Neutrophil (primary cell): ENCODE measurements around the gene RDH5.

ENCODE experiments used
- H3K27ac ChIP-seq: fragments of 200-600 bp; sonication (generic); 2 replicates; pipeline ENCODE4 v1.5.1; 2016; ENCODE audit warnings: mild to moderate bottlenecking, moderate library complexity
- H3K27me3 ChIP-seq: fragments of 200-600 bp; sonication (generic); 2 replicates; pipeline ENCODE4 v1.6.0; 2016; ENCODE audit warnings: mild to moderate bottlenecking
- H3K36me3 ChIP-seq: fragments of 200-600 bp; sonication (generic); 2 replicates; pipeline ENCODE4 v1.5.1; 2017
- H3K4me1 ChIP-seq, 2 experiments: fragments of 200-600 bp in 1 of 2; sonication (generic) in 1 of 2; 1 replicate in 1 of 2; 2 replicates in 1 of 2; pipeline versions ENCODE4 v1.5.1 to v1.6.1; 2013 to 2016; ENCODE audit warnings: low read depth in 1 of 2, low read length in 1 of 2, mild to moderate bottlenecking in 1 of 2, moderate library complexity in 1 of 2; ENCODE audit not compliant: control insufficient read depth in 1 of 2, insufficient read depth in 1 of 2
- H3K4me3 ChIP-seq, 2 experiments: fragments of 200-600 bp in 1 of 2; sonication (generic) in 1 of 2; 1 replicate in 1 of 2; 2 replicates in 1 of 2; pipeline ENCODE4 v1.5.1; 2013 to 2016; ENCODE audit warnings: low read depth in 1 of 2, low read length in 1 of 2, mild to moderate bottlenecking in 1 of 2, moderate library complexity in 1 of 2
- H3K9me3 ChIP-seq: fragments of 200-600 bp; sonication (generic); 2 replicates; pipeline ENCODE4 v1.5.1; 2016
- CTCF ChIP-seq: fragments of 200-600 bp; sonication (generic); IDR thresholded peaks from 2 replicates; pipeline ENCODE4 v1.5.1; 2016; ENCODE audit warnings: antibody characterized with exemption

Gene RDH5

GRCh38 chr12:55729819-55730818 lies 9.9 kb downstream of the RDH5 start:
- TF ChIP-seq CTCF = no peak
- H3K36me3 ChIP-seq = peaks cover 22% of the 10 kb centered on the region
- peak overlapping the region; percentile 69 to 88 for H3K4me3 ChIP-seq
- H3K27ac ChIP-seq = peak overlapping the region; percentile 95
- H3K27me3 ChIP-seq = no peaks in the 10 kb centered on the region
- peaks cover 33 to 39% of the 10 kb centered on the region in 2 experiments for H3K4me1 ChIP-seq
- no peaks in the 10 kb centered on the region for H3K9me3 ChIP-seq

- no peaks in the 10 kb centered on the region for H3K9me3 ChIP-seq
- no peaks in the 10 kb centered on the region for H3K27me3 ChIP-seq
- no peak for TF ChIP-seq CTCF
- peaks cover under 1% of the 10 kb centered on the region for H3K36me3 ChIP-seq
- no peak overlapping the region for H3K4me3 ChIP-seq
- H3K27ac ChIP-seq = no peak overlapping the region
- peaks cover 22 to 23% of the 10 kb centered on the region in 2 experiments for H3K4me1 ChIP-seq
Observed at GRCh38 chr12:55732288-55732687, 12.1 kb downstream of the RDH5 start.

- Histone ChIP-seq H3K27ac (no peak overlapping the region), H3K9me3 (no peaks in the 10 kb centered on the region), H3K4me1 (peaks cover 16 to 19% of the 10 kb centered on the region in 2 experiments), H3K4me3 (no peak overlapping the region), H3K27me3 (no peaks in the 10 kb centered on the region), H3K36me3 (no peaks in the 10 kb centered on the region)
- no peak for TF ChIP-seq CTCF
Observed at GRCh38 chr12:55733021-55733555, 12.9 kb downstream of the RDH5 start.

- Histone ChIP-seq H3K36me3 (no peaks in the 10 kb centered on the region), H3K9me3 (no peaks in the 10 kb centered on the region), H3K27ac (no peak overlapping the region), H3K27me3 (no peaks in the 10 kb centered on the region), H3K4me3 (no peak overlapping the region), H3K4me1 (peaks cover 23 to 26% of the 10 kb centered on the region in 2 experiments)
- no peak for TF ChIP-seq CTCF
Observed at GRCh38 chr12:55733858-55734257, 13.7 kb downstream of the RDH5 start.

- no peaks in the 10 kb centered on the region for H3K36me3 ChIP-seq
- H3K9me3 ChIP-seq = no peaks in the 10 kb centered on the region
- H3K27ac ChIP-seq = no peak overlapping the region
- no peak overlapping the region for H3K4me3 ChIP-seq
- no peaks in the 10 kb centered on the region for H3K27me3 ChIP-seq
- H3K4me1 ChIP-seq = peaks cover 19 to 21% of the 10 kb centered on the region in 2 experiments
- TF ChIP-seq CTCF = no peak
Observed at GRCh38 chr12:55734595-55734994, 14.4 kb downstream of the RDH5 start.
